Small intestine (tissue), 7 donors: ENCODE data around the gene CNOT4. TPM values are rescaled to one million over a fixed set of nuclear protein-coding genes. Genes with fewer than 3 reads are reported as not detected.

ENCODE experiments used
- DNase-seq, 2 donors: peaks; one replicate each; pipeline versions ENCODE4 v3.0.0 to v3.0.0-alpha.2; 2013
- FAIRE-seq: peaks from 2 replicates; lab custom pipeline; 2012; peaks lifted over from hg19 to GRCh38; lab: Jason Lieb, UNC
- H3K27ac ChIP-seq, 3 donors: one replicate each; pipeline ENCODE4 v1.5.1; 2013; ENCODE audit warnings: low read length in 2 of 3, mild to moderate bottlenecking in 2 of 3, control low read depth in 1 of 3, inconsistent platforms in 1 of 3, low read depth in 1 of 3, moderate library complexity in 1 of 3
- H3K27me3 ChIP-seq, 3 donors: one replicate each; pipeline ENCODE4 v1.6.1; 2013; ENCODE audit warnings: low read length in 3 of 3, inconsistent platforms in 1 of 3; ENCODE audit not compliant: control insufficient read depth in 3 of 3, insufficient read depth in 3 of 3
- H3K36me3 ChIP-seq, 3 donors: one replicate each; pipeline ENCODE4 v1.6.1; 2013; ENCODE audit warnings: low read length in 3 of 3, inconsistent platforms in 1 of 3, low read depth in 1 of 3, mild to moderate bottlenecking in 1 of 3, moderate library complexity in 1 of 3; ENCODE audit not compliant: control insufficient read depth in 3 of 3, insufficient read depth in 2 of 3
- H3K4me1 ChIP-seq, 3 donors: one replicate each; pipeline ENCODE4 v1.6.1; 2013; ENCODE audit warnings: low read length in 2 of 3, inconsistent platforms in 1 of 3, low read depth in 1 of 3, mild to moderate bottlenecking in 1 of 3, moderate library complexity in 1 of 3; ENCODE audit not compliant: control insufficient read depth in 3 of 3, insufficient read depth in 2 of 3
- H3K4me3 ChIP-seq, 3 donors: one replicate each; pipeline ENCODE4 v1.5.1; 2013; ENCODE audit warnings: low read length in 3 of 3, control low read depth in 1 of 3, inconsistent platforms in 1 of 3, low read depth in 1 of 3, mild to moderate bottlenecking in 1 of 3, moderate library complexity in 1 of 3
- H3K9me3 ChIP-seq, 2 donors: one replicate each; pipeline ENCODE4 v1.6.1; 2013; ENCODE audit warnings: low read depth in 1 of 2, low read length in 1 of 2; ENCODE audit not compliant: control insufficient read depth in 2 of 2, insufficient read depth in 1 of 2
- WGBS, 3 donors: extraction: QIAGEN DNeasy Blood & Tissue Kit; methylation state at CpG; one replicate each; pipeline ENCODE4 v1.1.7; 2013; 5-methylcytosine and 5-hydroxymethylcytosine counted together
- polyA plus RNA-seq, 4 donors: library from polyadenylated mRNA; stranded (reverse) in 3 of 4; unstranded in 1 of 4; fragments of 200-250 nt in 3 of 4; fragments of 120-200 nt in 1 of 4; gene quantifications; one replicate each; pipeline versions ENCODE4 v1.2.1 to v1.2.3, GENCODE V29; 2013
- donor health status: healthy with polysubstance abuse.
- donor health status: control.
- donor health status: control.
- donor health status: Bipolar disorder and iron deficiency.
- donor health status: healthy.

CNOT4 gene
- polyA plus RNA-seq, 4 donors, result 5.1 to 19.3 (median 6.2) TPM

DNA sequence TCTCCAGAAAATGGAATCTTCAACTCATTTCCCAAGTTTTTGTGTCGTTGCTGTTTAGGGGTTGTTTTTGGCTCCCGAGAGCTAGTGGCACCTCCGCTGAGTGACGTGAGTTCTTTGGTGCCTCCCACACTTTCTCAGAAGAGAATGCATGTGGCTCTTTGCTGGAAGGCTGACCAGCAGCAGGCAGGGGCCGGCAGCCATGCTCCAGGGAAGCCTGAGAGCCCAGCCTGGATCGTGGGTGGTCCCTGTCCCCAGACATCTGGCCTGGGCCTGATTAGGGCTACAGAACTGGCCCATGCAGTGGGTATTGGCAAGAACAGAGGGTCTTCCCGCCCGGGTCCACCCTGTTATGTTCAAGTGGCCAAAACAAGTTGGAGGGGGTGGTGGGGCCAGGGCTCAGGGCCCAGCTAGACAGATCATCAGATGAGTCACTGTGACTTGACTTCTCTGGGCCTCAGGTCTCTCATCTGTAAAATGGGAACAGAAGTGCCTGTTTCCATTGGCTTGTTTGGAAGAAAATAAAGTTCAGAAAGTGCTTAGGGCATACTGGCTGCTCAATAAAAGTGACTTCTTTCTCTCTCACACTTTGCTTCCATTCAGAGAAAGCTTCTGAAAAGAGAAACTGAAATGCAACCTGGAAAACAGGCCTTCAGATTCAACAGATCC lies 193.1 kb downstream of the CNOT4 start:
- FAIRE-seq (no peak), DNase-seq (no peak)
- no peaks in the 10 kb centered on the region for H3K9me3 ChIP-seq
- 83 to 89% (median 88%) methylated on average over 8 of the region's 8 CpGs for WGBS, 3 donors
- no peak overlapping the region for H3K27ac ChIP-seq
- H3K36me3 ChIP-seq, result no peaks in the 10 kb centered on the region
- H3K27me3 ChIP-seq, result no peaks in the 10 kb centered on the region
- peaks cover 0 to 14% (median 6%) of the 10 kb centered on the region in 3 donors for H3K4me1 ChIP-seq
- H3K4me3 ChIP-seq, result no peak overlapping the region

DNA sequence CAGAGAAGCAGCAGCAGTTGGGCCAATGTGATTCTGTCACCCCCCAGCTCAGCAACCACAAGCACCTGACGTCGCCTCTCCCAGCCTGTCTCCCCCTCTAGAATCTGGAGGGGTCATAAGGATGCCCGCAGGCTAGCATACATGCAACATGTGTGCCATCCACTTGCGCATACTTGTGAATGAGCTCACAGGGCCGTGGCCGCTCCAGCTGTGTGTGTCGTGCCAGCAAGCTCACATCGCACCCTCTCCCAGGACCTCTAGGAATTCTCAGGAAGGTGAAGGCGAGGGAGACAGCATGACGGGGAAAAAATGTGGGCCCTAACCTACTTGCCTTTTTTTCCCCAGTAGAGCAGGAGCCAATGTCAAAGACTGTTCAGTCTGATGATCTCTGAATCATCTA lies 195.9 kb downstream of the CNOT4 start:
- Histone ChIP-seq H3K4me1 (peaks cover 0 to 14% (median 0%) of the 10 kb centered on the region in 3 donors), H3K27ac (no peak overlapping the region), H3K27me3 (no peaks in the 10 kb centered on the region), H3K36me3 (no peaks in the 10 kb centered on the region), H3K4me3 (no peak overlapping the region), H3K9me3 (no peaks in the 10 kb centered on the region)
- WGBS, 3 donors, result 79 to 85% (median 81%) methylated on average over 10 of the region's 10 CpGs
- FAIRE-seq, result no peak
- no peak for DNase-seq

Other genes starting within 250 kb of the CNOT4 start
- gene NUP205, start 47.8 kb upstream of the CNOT4 start, polyA plus RNA-seq, result 10 to 100 TPM; 17.6 to 37.9 (median 25.6) TPM
- 10 to 100 TPM; 24.8 to 44.7 (median 33.4) TPM for gene STMP1, start 152.4 kb upstream of the CNOT4 start, polyA plus RNA-seq
- under 1 TPM in 2 of 4 donors, not detected in 2; 0.04 to 0.56 TPM for gene SLC13A4, start 218.1 kb upstream of the CNOT4 start, polyA plus RNA-seq
- gene FAM180A, start 238.7 kb upstream of the CNOT4 start, polyA plus RNA-seq, result 1 to 10 TPM in 1 of 4 donors, not detected in 3; 1.3 TPM